Measurements from ENCODE around the gene FOXP1.

The FOXP1 gene

GRCh38 chr3:71277341-71277740 is 306.2 kb downstream of the FOXP1 start:
- Histone ChIP-seq H3K9me3 (ENCODE audit: low read length) (no peaks in the 10 kb centered on the region), H3K4me1 (ENCODE audit: insufficient read depth, low read length) (no peaks in the 10 kb centered on the region), H3K36me3 (ENCODE audit: insufficient read depth, low read length) (no peaks in the 10 kb centered on the region), H3K9ac (ENCODE audit: low read length) (no peak overlapping the region), H3K27me3 (ENCODE audit: control insufficient read depth in 1 of 2, insufficient read depth in 2 of 2, low read length in 2 of 2) (no peaks in the 10 kb centered on the region), H3K27ac (ENCODE audit: low read depth, low read length) (no peak overlapping the region), H3K4me3 (ENCODE audit: low read depth in 1 of 2, low read length in 2 of 2) (no peak overlapping the region)

GRCh38 chr3:71276531-71276930 is 307.0 kb downstream of the FOXP1 start:
- Histone ChIP-seq H3K4me3 (ENCODE audit: low read depth in 1 of 2, low read length in 2 of 2) (no peak overlapping the region), H3K36me3 (ENCODE audit: insufficient read depth, low read length) (no peaks in the 10 kb centered on the region), H3K27ac (ENCODE audit: low read depth, low read length) (no peak overlapping the region), H3K9me3 (ENCODE audit: low read length) (no peaks in the 10 kb centered on the region), H3K27me3 (ENCODE audit: control insufficient read depth in 1 of 2, insufficient read depth in 2 of 2, low read length in 2 of 2) (no peaks in the 10 kb centered on the region), H3K4me1 (ENCODE audit: insufficient read depth, low read length) (no peaks in the 10 kb centered on the region), H3K9ac (ENCODE audit: low read length) (no peak overlapping the region)

- H3K36me3 ChIP-seq (ENCODE audit: insufficient read depth, low read length) = no peaks in the 10 kb centered on the region
- no peak overlapping the region for H3K27ac ChIP-seq (ENCODE audit: low read depth, low read length)
- peaks cover 12% of the 10 kb centered on the region for H3K4me1 ChIP-seq (ENCODE audit: insufficient read depth, low read length)
- no peak overlapping the region for H3K4me3 ChIP-seq (ENCODE audit: low read depth in 1 of 2, low read length in 2 of 2)
- no peak overlapping the region for H3K9ac ChIP-seq (ENCODE audit: low read length)
- no peaks in the 10 kb centered on the region for H3K9me3 ChIP-seq (ENCODE audit: low read length)
- H3K27me3 ChIP-seq (ENCODE audit: control insufficient read depth in 1 of 2, insufficient read depth in 2 of 2, low read length in 2 of 2) = no peaks in the 10 kb centered on the region
Measured at GRCh38 chr3:71273453-71273852, 310.1 kb downstream of the FOXP1 start.

GRCh38 chr3:71271596-71271995 is 311.9 kb downstream of the FOXP1 start:
- Histone ChIP-seq H3K36me3 (ENCODE audit: insufficient read depth, low read length) (no peaks in the 10 kb centered on the region), H3K4me1 (ENCODE audit: insufficient read depth, low read length) (peaks cover 12% of the 10 kb centered on the region), H3K9me3 (ENCODE audit: low read length) (no peaks in the 10 kb centered on the region), H3K9ac (ENCODE audit: low read length) (no peak overlapping the region), H3K27me3 (ENCODE audit: control insufficient read depth in 1 of 2, insufficient read depth in 2 of 2, low read length in 2 of 2) (no peaks in the 10 kb centered on the region), H3K27ac (ENCODE audit: low read depth, low read length) (peak overlapping the region; percentile 19), H3K4me3 (ENCODE audit: low read depth in 1 of 2, low read length in 2 of 2) (no peak overlapping the region)

GRCh38 chr3:71269906-71270305 is 313.6 kb downstream of the FOXP1 start:
- H3K4me1 ChIP-seq (ENCODE audit: insufficient read depth, low read length) = peaks cover 12% of the 10 kb centered on the region

GRCh38 chr3:71268462-71268999 is 315.0 kb downstream of the FOXP1 start:
- no peaks in the 10 kb centered on the region for H3K27me3 ChIP-seq (ENCODE audit: control insufficient read depth in 1 of 2, insufficient read depth in 2 of 2, low read length in 2 of 2)
- no peak overlapping the region for H3K27ac ChIP-seq (ENCODE audit: low read depth, low read length)
- no peaks in the 10 kb centered on the region for H3K9me3 ChIP-seq (ENCODE audit: low read length)
- H3K4me1 ChIP-seq (ENCODE audit: insufficient read depth, low read length) = peaks cover 12% of the 10 kb centered on the region
- no peak overlapping the region for H3K9ac ChIP-seq (ENCODE audit: low read length)
- H3K4me3 ChIP-seq (ENCODE audit: low read depth in 1 of 2, low read length in 2 of 2) = no peak overlapping the region
- H3K36me3 ChIP-seq (ENCODE audit: insufficient read depth, low read length) = no peaks in the 10 kb centered on the region

More at GRCh38 chr3:71269906-71270305, 313.6 kb downstream of the FOXP1 start:
- Histone ChIP-seq H3K27me3 (ENCODE audit: control insufficient read depth in 1 of 2, insufficient read depth in 2 of 2, low read length in 2 of 2) (no peaks in the 10 kb centered on the region), H3K27ac (ENCODE audit: low read depth, low read length) (peak overlapping the region; percentile 21), H3K36me3 (ENCODE audit: insufficient read depth, low read length) (no peaks in the 10 kb centered on the region), H3K4me3 (ENCODE audit: low read depth in 1 of 2, low read length in 2 of 2) (no peak overlapping the region), H3K9me3 (ENCODE audit: low read length) (no peaks in the 10 kb centered on the region), H3K9ac (ENCODE audit: low read length) (peak overlapping the region; percentile 5)

GRCh38 chr3:71266875-71267274 is 316.7 kb downstream of the FOXP1 start:
- H3K9me3 ChIP-seq (ENCODE audit: low read length) = no peaks in the 10 kb centered on the region
- no peaks in the 10 kb centered on the region for H3K36me3 ChIP-seq (ENCODE audit: insufficient read depth, low read length)
- no peak overlapping the region for H3K4me3 ChIP-seq (ENCODE audit: low read depth in 1 of 2, low read length in 2 of 2)
- no peaks in the 10 kb centered on the region for H3K27me3 ChIP-seq (ENCODE audit: control insufficient read depth in 1 of 2, insufficient read depth in 2 of 2, low read length in 2 of 2)
- no peak overlapping the region for H3K27ac ChIP-seq (ENCODE audit: low read depth, low read length)
- peaks cover 21% of the 10 kb centered on the region for H3K4me1 ChIP-seq (ENCODE audit: insufficient read depth, low read length)
- no peak overlapping the region for H3K9ac ChIP-seq (ENCODE audit: low read length)

GRCh38 chr3:71265365-71265915 is 318.1 kb downstream of the FOXP1 start:
- no peak overlapping the region for H3K9ac ChIP-seq (ENCODE audit: low read length)
- no peak overlapping the region for H3K27ac ChIP-seq (ENCODE audit: low read depth, low read length)
- H3K4me1 ChIP-seq (ENCODE audit: insufficient read depth, low read length) = peaks cover 20% of the 10 kb centered on the region
- no peaks in the 10 kb centered on the region for H3K9me3 ChIP-seq (ENCODE audit: low read length)
- no peak overlapping the region for H3K4me3 ChIP-seq (ENCODE audit: low read depth in 1 of 2, low read length in 2 of 2)
- no peaks in the 10 kb centered on the region for H3K36me3 ChIP-seq (ENCODE audit: insufficient read depth, low read length)
- H3K27me3 ChIP-seq (ENCODE audit: control insufficient read depth in 1 of 2, insufficient read depth in 2 of 2, low read length in 2 of 2) = no peaks in the 10 kb centered on the region

- Histone ChIP-seq H3K27me3 (ENCODE audit: control insufficient read depth in 1 of 2, insufficient read depth in 2 of 2, low read length in 2 of 2) (no peaks in the 10 kb centered on the region), H3K4me3 (ENCODE audit: low read depth in 1 of 2, low read length in 2 of 2) (no peak overlapping the region), H3K27ac (ENCODE audit: low read depth, low read length) (no peak overlapping the region), H3K36me3 (ENCODE audit: insufficient read depth, low read length) (no peaks in the 10 kb centered on the region), H3K9ac (ENCODE audit: low read length) (no peak overlapping the region), H3K4me1 (ENCODE audit: insufficient read depth, low read length) (peaks cover 15% of the 10 kb centered on the region), H3K9me3 (ENCODE audit: low read length) (no peaks in the 10 kb centered on the region)
Measured at GRCh38 chr3:71264840-71265239, 318.7 kb downstream of the FOXP1 start.

- no peak overlapping the region for H3K27ac ChIP-seq (ENCODE audit: low read depth, low read length)
- H3K4me3 ChIP-seq (ENCODE audit: low read depth in 1 of 2, low read length in 2 of 2) = no peak overlapping the region
- no peak overlapping the region for H3K9ac ChIP-seq (ENCODE audit: low read length)
- H3K4me1 ChIP-seq (ENCODE audit: insufficient read depth, low read length) = peaks cover 13% of the 10 kb centered on the region
- no peaks in the 10 kb centered on the region for H3K27me3 ChIP-seq (ENCODE audit: control insufficient read depth in 1 of 2, insufficient read depth in 2 of 2, low read length in 2 of 2)
- no peaks in the 10 kb centered on the region for H3K36me3 ChIP-seq (ENCODE audit: insufficient read depth, low read length)
- no peaks in the 10 kb centered on the region for H3K9me3 ChIP-seq (ENCODE audit: low read length)
Measured at GRCh38 chr3:71262364-71263265, 320.9 kb downstream of the FOXP1 start.

GRCh38 chr3:71260782-71261181 is 322.7 kb downstream of the FOXP1 start:
- no peaks in the 10 kb centered on the region for H3K9me3 ChIP-seq (ENCODE audit: low read length)
- H3K4me3 ChIP-seq (ENCODE audit: low read depth in 1 of 2, low read length in 2 of 2) = no peak overlapping the region
- peaks cover 13% of the 10 kb centered on the region for H3K4me1 ChIP-seq (ENCODE audit: insufficient read depth, low read length)
- no peaks in the 10 kb centered on the region for H3K27me3 ChIP-seq (ENCODE audit: control insufficient read depth in 1 of 2, insufficient read depth in 2 of 2, low read length in 2 of 2)
- H3K9ac ChIP-seq (ENCODE audit: low read length) = no peak overlapping the region
- no peak overlapping the region for H3K27ac ChIP-seq (ENCODE audit: low read depth, low read length)
- H3K36me3 ChIP-seq (ENCODE audit: insufficient read depth, low read length) = no peaks in the 10 kb centered on the region
